ENCODE results near the gene TFCP2.

Gene TFCP2

GRCh38 chr12:51217133-51217967 is 44.4 kb upstream of the TFCP2 start:
- TF ChIP-seq, protein P1, sequence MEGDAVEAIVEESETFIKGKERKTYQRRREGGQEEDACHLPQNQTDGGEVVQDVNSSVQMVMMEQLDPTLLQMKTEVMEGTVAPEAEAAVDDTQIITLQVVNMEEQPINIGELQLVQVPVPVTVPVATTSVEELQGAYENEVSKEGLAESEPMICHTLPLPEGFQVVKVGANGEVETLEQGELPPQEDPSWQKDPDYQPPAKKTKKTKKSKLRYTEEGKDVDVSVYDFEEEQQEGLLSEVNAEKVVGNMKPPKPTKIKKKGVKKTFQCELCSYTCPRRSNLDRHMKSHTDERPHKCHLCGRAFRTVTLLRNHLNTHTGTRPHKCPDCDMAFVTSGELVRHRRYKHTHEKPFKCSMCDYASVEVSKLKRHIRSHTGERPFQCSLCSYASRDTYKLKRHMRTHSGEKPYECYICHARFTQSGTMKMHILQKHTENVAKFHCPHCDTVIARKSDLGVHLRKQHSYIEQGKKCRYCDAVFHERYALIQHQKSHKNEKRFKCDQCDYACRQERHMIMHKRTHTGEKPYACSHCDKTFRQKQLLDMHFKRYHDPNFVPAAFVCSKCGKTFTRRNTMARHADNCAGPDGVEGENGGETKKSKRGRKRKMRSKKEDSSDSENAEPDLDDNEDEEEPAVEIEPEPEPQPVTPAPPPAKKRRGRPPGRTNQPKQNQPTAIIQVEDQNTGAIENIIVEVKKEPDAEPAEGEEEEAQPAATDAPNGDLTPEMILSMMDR (IDR thresholded peaks at IDR 0.05; ENCODE audit: low read depth, low read length), result no peak
- H3K4me3 ChIP-seq (replicated peaks in 1 of 2; ENCODE audit: low read depth in 2 of 2, low read length in 2 of 2), result peak overlapping the region; percentile 71 to 73
- DNase-seq (ENCODE audit: low read depth in 2 of 2), result peak in 1 of 2 donors; percentile 35

DNA sequence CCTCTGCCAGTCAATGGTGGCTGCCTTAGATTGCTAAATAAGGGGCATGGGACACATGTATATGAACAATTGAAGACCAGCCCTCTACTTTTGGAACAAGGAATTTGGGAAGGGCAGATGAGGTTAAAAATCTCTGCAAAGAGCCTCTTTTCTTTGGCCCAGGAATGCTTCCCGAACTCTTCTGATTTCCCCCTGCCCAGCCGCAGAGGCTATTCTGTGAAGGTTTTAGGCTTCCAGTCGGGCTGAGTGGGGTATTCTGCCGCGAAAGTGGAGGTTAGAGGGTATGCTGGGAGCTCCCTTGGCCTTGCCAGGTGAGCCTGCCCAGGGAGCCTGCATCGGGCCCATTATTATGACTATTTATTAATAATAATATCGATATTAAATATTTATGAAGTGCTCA is 43.7 kb upstream of the TFCP2 start:
- TF ChIP-seq, protein P1 (IDR thresholded peaks at IDR 0.05; ENCODE audit: low read depth, low read length), result no peak
- no peak for DNase-seq (ENCODE audit: low read depth in 2 of 2)
- peak overlapping the region; percentile 71 to 73 for H3K4me3 ChIP-seq (replicated peaks in 1 of 2; ENCODE audit: low read depth in 2 of 2, low read length in 2 of 2)

DNA sequence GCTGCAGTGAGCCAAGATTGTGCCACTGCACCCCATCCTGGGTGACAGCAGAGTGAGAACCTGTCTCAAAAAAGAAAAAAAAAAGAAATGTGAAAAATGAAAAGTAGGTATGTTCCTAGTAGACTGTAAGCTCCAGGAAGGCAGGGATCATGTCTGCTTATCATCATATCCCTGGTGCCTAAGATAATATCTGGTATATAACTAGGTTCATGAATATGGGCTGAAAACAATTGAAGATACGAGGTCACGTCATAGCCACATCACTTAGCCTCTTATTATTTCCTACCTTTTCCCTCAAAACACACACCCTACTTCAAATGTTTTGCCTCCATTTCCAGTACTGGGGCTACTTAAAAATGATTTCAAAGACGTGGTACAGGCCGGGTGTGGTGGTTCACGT is 42.0 kb upstream of the TFCP2 start:
- TF ChIP-seq, protein P1 (IDR thresholded peaks at IDR 0.05; ENCODE audit: low read depth, low read length), result no peak
- no peak for DNase-seq (ENCODE audit: low read depth in 2 of 2)
- H3K4me3 ChIP-seq (replicated peaks in 1 of 2; ENCODE audit: low read depth in 2 of 2, low read length in 2 of 2), result no peak overlapping the region

GRCh38 chr12:51210690-51211395 is 37.9 kb upstream of the TFCP2 start:
- no peak for DNase-seq (ENCODE audit: low read depth in 2 of 2)
- TF ChIP-seq, protein P1 (IDR thresholded peaks at IDR 0.05; ENCODE audit: low read depth, low read length), result no peak
- H3K4me3 ChIP-seq (replicated peaks in 1 of 2; ENCODE audit: low read depth in 2 of 2, low read length in 2 of 2), result no peak overlapping the region

DNA sequence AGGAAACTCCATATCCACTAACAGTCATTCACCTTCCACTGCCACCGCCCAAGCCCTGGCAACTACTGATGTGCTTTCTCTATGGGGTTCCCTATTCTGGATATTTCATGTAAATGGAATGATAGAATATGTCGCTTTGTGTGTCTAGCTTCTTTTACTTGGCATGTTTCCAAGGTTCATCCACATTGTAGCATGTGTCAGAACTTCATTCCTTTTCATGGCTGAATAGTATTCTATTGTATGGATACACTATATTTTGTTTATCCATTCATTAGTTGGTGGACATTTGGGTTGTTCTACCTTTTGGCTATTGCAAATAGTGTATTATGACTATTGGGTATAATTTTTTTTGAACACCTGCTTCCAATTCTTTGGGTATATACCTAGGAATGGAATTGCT is 36.3 kb upstream of the TFCP2 start:
- DNase-seq (ENCODE audit: low read depth in 2 of 2), result no peak
- TF ChIP-seq, protein P1 (IDR thresholded peaks at IDR 0.05; ENCODE audit: low read depth, low read length), result no peak

DNA sequence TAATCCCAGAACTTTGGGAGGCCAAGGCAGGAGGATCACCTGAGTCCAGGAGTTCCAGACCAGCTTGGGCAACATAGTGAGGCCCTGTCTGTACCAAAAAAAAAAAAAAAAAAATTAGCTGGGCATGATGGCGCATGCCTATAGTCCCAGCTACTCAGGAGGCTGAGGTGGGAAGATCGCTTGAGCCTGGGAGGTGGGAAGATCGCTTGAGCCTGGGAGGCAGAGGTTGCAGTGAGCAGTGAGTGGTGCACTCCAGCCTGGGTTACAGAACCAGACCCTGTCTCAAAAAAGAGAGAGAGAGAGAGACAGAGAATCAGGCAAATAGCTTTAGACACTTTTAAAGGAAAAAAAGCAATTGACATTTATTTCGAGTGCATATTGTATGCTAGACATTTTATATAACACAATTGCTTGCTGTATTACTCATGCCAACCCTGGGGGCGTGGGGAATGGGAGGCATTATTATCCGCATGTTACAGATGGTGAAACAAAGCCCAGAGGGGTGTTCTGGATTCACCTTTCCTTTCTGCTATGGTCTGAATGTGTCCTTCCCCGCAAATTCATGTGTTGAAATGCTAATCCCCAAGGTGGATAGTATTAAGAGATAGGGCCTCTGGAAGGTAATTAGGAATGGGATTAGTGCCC is 35.2 kb upstream of the TFCP2 start:
- TF ChIP-seq, protein P1 (IDR thresholded peaks at IDR 0.05; ENCODE audit: low read depth, low read length), result no peak
- no peak overlapping the region for H3K4me3 ChIP-seq (replicated peaks in 1 of 2; ENCODE audit: low read depth in 2 of 2, low read length in 2 of 2)
- DNase-seq (ENCODE audit: low read depth in 2 of 2), result no peak

More for the DNA sequence above, 36.3 kb upstream of the TFCP2 start:
- H3K4me3 ChIP-seq (replicated peaks in 1 of 2; ENCODE audit: low read depth in 2 of 2, low read length in 2 of 2), result no peak overlapping the region

Data from cardiac fibroblast (primary cell).